Coronary artery (tissue), 2 donors: ENCODE results near the gene COL20A1.

Experiments
- DNase-seq: peaks from one replicate; pipeline ENCODE4 v3.0.0-alpha.2; 2017; ENCODE audit warnings: low spot score
- H3K27ac ChIP-seq, 2 donors: fragments of 200-600 bp; sonication (generic); one replicate each; pipeline ENCODE4 v1.5.1; 2016 to 2019
- H3K4me3 ChIP-seq: fragments of 200-600 bp; sonication (generic); 2 replicates; pipeline ENCODE4 v1.5.1; 2016; ENCODE audit warnings: mild to moderate bottlenecking, moderate library complexity
- TF ChIP-seq, protein P1 (sequence below): fragments of 200-600 bp; sonication (generic); IDR thresholded peaks from one replicate; pipeline ENCODE4 v1.5.1; 2019; ENCODE audit warnings: antibody characterized with exemption

Gene COL20A1

DNA sequence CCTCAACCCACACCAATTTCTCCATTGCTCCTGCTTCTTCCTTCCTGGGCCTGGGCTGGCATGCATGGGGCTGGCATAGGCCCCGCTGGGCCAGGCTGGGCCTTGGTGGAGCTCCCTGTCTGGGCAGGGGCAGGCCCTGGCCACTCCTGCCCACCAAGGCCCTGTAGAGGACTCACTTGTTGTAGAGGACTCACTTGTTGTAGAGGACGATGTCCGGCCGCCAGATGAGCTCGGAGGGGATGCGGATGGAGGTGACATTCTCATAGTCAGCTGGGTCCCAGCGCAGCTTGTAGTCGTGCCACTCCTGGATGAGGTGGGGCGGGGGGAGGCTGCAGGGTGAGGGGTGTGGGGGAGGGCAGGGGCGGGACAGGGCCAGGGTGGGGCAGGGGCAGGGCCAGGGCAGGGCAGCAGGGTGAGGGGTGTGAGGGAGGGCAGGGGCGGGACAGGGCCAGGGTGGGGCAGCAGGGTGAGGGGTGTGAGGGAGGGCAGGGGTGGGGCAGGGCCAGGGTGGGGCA lies 62.9 kb downstream of the COL20A1 start:
- Histone ChIP-seq H3K27ac (no peak overlapping the region), H3K4me3 (no peak overlapping the region)
- no peak for DNase-seq
- TF ChIP-seq, protein P1, sequence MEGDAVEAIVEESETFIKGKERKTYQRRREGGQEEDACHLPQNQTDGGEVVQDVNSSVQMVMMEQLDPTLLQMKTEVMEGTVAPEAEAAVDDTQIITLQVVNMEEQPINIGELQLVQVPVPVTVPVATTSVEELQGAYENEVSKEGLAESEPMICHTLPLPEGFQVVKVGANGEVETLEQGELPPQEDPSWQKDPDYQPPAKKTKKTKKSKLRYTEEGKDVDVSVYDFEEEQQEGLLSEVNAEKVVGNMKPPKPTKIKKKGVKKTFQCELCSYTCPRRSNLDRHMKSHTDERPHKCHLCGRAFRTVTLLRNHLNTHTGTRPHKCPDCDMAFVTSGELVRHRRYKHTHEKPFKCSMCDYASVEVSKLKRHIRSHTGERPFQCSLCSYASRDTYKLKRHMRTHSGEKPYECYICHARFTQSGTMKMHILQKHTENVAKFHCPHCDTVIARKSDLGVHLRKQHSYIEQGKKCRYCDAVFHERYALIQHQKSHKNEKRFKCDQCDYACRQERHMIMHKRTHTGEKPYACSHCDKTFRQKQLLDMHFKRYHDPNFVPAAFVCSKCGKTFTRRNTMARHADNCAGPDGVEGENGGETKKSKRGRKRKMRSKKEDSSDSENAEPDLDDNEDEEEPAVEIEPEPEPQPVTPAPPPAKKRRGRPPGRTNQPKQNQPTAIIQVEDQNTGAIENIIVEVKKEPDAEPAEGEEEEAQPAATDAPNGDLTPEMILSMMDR: no peak

DNA sequence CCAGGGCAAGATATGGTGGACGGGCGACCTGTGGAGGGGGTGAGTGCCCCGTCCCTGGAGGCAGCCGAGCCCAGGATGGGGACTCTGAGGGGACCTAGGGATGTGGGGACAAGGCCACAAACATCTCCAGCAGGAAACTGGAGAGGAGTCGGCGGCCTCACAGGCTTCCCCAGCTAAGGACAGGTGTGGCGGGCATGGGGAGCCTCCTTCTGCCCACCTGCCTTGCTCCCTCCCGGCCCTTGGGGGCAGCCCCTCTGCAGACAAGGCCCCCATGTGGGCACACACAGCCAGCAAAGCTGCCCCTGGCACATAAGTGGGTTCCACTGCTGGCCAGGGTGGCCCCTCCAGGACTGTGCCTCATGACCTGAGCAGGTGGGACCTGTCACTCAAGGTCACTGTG lies 63.5 kb downstream of the COL20A1 start:
- DNase-seq: no peak
- TF ChIP-seq, protein P1: no peak

DNA sequence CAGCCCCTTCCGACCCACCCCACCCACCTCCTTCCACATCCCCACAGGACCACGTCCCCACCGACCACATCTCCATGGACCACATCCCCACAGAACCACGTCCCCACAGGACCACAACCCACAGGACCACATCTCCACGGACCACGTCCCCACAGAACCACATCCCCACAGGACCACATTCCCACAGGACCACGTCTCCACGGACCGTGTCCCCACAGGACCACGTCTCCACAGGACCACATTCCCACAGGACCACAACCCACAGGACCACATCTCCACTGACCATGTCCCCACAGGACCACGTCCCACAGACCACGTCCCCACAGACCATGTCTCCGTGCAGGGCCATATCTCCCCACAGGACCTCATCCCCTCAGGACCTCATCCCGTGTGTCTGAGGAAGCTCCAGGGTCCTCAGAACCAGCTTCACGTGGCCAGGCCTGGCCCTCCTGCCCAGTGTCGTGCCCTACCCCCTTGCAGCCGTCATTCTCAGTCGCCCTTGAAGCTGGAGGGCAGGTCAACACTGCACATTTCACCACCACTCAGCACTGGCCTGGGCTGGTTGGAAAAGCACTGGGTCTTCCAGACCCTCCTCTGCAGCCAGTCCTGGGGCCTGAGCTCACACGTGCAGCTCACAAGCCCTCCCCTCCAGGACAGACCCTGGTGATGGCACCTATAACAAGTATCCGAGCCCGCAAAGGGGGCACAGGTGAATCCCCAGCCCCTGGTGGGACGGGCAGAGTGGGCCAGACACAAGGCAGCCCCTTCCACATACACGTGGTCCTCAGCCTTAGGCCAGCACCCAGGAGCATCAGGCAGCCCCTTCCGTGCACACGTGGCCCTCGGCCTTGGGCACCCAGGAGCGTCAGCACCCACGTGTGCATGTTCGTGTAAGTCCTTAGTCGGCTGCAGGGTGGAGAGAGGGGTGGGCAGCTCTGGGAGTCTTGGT lies 64.2 kb downstream of the COL20A1 start:
- DNase-seq: no peak
- TF ChIP-seq, protein P1: no peak
- Histone ChIP-seq H3K4me3 (no peak overlapping the region), H3K27ac (no peak overlapping the region)

More for the DNA sequence above, 63.5 kb downstream of the COL20A1 start:
- H3K27ac ChIP-seq: no peak overlapping the region
- H3K4me3 ChIP-seq: no peak overlapping the region

DNA sequence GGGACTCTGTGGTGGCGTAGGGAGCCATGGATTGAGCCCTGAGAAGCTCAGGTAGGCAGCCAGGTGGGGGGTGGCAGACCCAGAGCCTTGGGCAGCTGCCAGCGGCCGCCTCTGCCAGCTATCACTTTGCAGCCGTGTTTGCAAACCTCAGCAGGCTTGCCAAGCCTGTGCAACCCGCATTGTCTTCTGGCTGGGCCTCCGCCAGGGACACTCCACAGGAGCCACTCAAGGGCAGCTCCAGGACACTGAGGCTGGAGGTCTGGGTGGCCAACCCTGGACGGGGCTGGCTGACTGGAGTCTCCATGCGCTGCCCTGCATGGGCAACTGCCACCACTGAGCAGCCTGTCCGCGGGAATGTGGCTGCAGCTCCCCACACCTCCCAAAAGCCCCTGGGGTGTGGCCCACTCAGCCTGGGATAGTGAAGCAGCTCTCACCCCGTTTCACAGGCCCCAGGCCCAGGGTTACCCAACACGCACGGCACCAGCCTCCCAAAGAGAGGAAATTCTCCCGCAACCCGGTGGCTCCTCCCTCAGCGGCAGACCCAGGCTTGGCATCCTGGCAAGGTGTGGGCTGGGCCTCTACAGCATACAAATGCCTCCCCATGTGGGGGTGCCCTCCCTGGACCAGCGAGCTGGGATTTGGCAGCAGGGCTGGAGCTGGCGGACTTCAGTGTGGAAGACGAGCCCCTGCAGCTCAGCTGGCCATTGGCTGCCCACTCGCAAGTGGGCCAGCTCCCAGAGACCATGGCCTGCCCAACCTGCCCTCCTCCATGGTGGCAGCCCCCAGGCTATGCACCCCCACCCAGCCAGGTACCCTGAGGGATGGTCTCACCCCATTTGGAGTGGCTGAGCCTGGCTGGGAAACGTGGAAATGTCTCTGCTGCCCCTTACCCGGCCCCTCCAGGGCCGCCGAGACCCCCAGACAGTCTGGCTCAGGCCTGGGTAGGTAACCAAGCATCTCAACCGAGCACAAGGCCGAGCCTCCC lies 65.2 kb downstream of the COL20A1 start:
- no peak overlapping the region for H3K4me3 ChIP-seq
- no peak for DNase-seq
- TF ChIP-seq, protein P1: no peak
- H3K27ac ChIP-seq: no peak overlapping the region

DNA sequence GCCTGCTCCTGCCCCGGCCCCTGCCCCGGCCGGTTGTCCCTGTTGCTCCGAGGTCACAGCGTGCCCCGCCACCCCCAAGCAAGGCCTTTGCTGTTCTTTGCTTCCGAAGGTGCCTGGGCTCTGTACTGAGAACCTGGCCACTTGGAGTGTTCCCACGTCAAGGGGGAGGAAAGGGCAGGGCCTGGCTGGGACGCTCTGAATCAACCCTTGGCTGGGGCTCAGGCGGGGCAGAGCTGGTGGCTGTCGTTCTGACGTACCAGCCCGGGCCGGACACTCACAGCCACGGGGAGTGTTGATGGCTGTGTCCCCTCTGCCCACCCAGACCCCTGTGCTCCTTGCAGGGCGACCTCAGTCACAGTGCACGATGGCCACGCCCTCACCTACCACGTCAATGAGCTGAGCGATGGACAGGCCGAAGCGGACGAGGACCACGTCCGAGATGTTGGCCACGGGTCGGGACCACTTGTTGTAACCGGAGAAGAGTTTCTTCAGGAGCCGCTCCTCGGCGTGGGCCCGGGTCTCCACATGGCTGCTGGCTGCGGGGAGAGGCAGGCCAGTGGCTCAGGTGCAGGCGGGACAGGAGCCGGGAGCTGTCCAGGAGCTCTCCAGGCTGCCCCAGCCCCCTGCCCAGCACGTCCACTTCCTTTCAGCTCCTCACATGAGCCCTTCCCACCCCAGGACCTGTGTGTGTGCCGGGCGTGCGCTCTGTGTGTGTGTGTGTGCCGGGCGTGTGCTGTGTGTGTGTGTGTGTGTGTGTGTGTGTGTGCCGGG lies 66.4 kb downstream of the COL20A1 start:
- H3K27ac ChIP-seq: no peak overlapping the region
- TF ChIP-seq, protein P1: no peak
- H3K4me3 ChIP-seq: no peak overlapping the region
- no peak for DNase-seq
